Measurements from ENCODE around the gene DSCAML1. TPM values are rescaled to one million over a fixed set of nuclear protein-coding genes. Genes with fewer than 3 reads are reported as not detected.

The DSCAML1 gene
- total RNA-seq, 6 donors from 2014 or later: 0.30 to 3.1 (median 1.3) TPM

- no peak for ATAC-seq (ENCODE audit: low FRiP score in 2 of 2)
- Histone ChIP-seq H3K27me3 (no peaks in the 10 kb centered on the region), H3K9me3 (no peaks in the 10 kb centered on the region)
Observed at GRCh38 chr11:117482881-117483280, 314.1 kb downstream of the DSCAML1 start.

GRCh38 chr11:117481885-117482284 is 315.1 kb downstream of the DSCAML1 start:
- Histone ChIP-seq H3K4me1 (no peaks in the 10 kb centered on the region), H3K4me3 (no peak overlapping the region), H3K27ac (no peak overlapping the region), H3K36me3 (no peaks in the 10 kb centered on the region), H3K27me3 (no peaks in the 10 kb centered on the region), H3K9me3 (no peaks in the 10 kb centered on the region)
- WGBS, 2 donors: 90 to 92% methylated on average over 23 of the region's 23 CpGs
- no peak for DNase-seq
- no peak for TF ChIP-seq POLR2A (IDR thresholded peaks at IDR 0.05)
- no peak for TF ChIP-seq EP300 (IDR thresholded peaks at IDR 0.05)
- TF ChIP-seq POLR2AphosphoS5 (IDR thresholded peaks at IDR 0.05): no peak
- no peak for TF ChIP-seq CTCF (IDR thresholded peaks at IDR 0.05)
- no peak for ATAC-seq (ENCODE audit: low FRiP score in 2 of 2)

More at GRCh38 chr11:117482881-117483280, 314.1 kb downstream of the DSCAML1 start:
- WGBS, 2 donors: 78 to 87% methylated on average over 5 to 8 of the region's 8 CpGs
- TF ChIP-seq CTCF (IDR thresholded peaks at IDR 0.05): no peak
- no peak for TF ChIP-seq EP300 (IDR thresholded peaks at IDR 0.05)
- no peak for TF ChIP-seq POLR2AphosphoS5 (IDR thresholded peaks at IDR 0.05)
- TF ChIP-seq POLR2A (IDR thresholded peaks at IDR 0.05): no peak
- Histone ChIP-seq H3K27ac (no peak overlapping the region), H3K4me3 (no peak overlapping the region), H3K4me1 (no peaks in the 10 kb centered on the region), H3K36me3 (no peaks in the 10 kb centered on the region)
- no peak for DNase-seq

GRCh38 chr11:117481036-117481435 is 316.0 kb downstream of the DSCAML1 start:
- no peak for DNase-seq
- H3K4me1 ChIP-seq: no peaks in the 10 kb centered on the region
- no peak overlapping the region for H3K27ac ChIP-seq
- WGBS, 2 donors: 90 to 100% methylated on average over 2 to 6 of the region's 6 CpGs
- no peak overlapping the region for H3K4me3 ChIP-seq
- no peak for ATAC-seq (ENCODE audit: low FRiP score in 2 of 2)
- no peaks in the 10 kb centered on the region for H3K27me3 ChIP-seq
- H3K9me3 ChIP-seq: no peaks in the 10 kb centered on the region
- TF ChIP-seq POLR2AphosphoS5 (IDR thresholded peaks at IDR 0.05) (no peak), POLR2A (IDR thresholded peaks at IDR 0.05) (no peak), CTCF (IDR thresholded peaks at IDR 0.05) (no peak), EP300 (IDR thresholded peaks at IDR 0.05) (no peak)
- H3K36me3 ChIP-seq: no peaks in the 10 kb centered on the region

GRCh38 chr11:117480221-117480620 is 316.8 kb downstream of the DSCAML1 start:
- no peak overlapping the region for H3K4me3 ChIP-seq
- DNase-seq: no peak
- no peak overlapping the region for H3K27ac ChIP-seq
- no peaks in the 10 kb centered on the region for H3K4me1 ChIP-seq
- TF ChIP-seq CTCF (IDR thresholded peaks at IDR 0.05): no peak
- TF ChIP-seq POLR2A (IDR thresholded peaks at IDR 0.05): no peak
- TF ChIP-seq EP300 (IDR thresholded peaks at IDR 0.05): no peak
- TF ChIP-seq POLR2AphosphoS5 (IDR thresholded peaks at IDR 0.05): no peak
- no peaks in the 10 kb centered on the region for H3K27me3 ChIP-seq
- no peak for ATAC-seq (ENCODE audit: low FRiP score in 2 of 2)
- H3K36me3 ChIP-seq: no peaks in the 10 kb centered on the region
- no peaks in the 10 kb centered on the region for H3K9me3 ChIP-seq
- WGBS, 2 donors: 92 to 100% methylated on average over 7 to 15 of the region's 15 CpGs

- DNase-seq (no peak), ATAC-seq (ENCODE audit: low FRiP score in 2 of 2) (no peak)
- H3K36me3 ChIP-seq: no peaks in the 10 kb centered on the region
- TF ChIP-seq EP300 (IDR thresholded peaks at IDR 0.05) (no peak), POLR2A (IDR thresholded peaks at IDR 0.05) (no peak)
- no peak overlapping the region for H3K27ac ChIP-seq
- H3K9me3 ChIP-seq: no peaks in the 10 kb centered on the region
- no peaks in the 10 kb centered on the region for H3K4me1 ChIP-seq
- WGBS, 2 donors: 73 to 78% methylated on average over 8 of the region's 8 CpGs
- H3K27me3 ChIP-seq: no peaks in the 10 kb centered on the region
- no peak overlapping the region for H3K4me3 ChIP-seq
Observed at GRCh38 chr11:117479372-117479771, 317.6 kb downstream of the DSCAML1 start.

All from upper lobe of left lung (tissue), 6 donors.